ENCODE measurements around the gene NFIA.

NFIA gene

DNA sequence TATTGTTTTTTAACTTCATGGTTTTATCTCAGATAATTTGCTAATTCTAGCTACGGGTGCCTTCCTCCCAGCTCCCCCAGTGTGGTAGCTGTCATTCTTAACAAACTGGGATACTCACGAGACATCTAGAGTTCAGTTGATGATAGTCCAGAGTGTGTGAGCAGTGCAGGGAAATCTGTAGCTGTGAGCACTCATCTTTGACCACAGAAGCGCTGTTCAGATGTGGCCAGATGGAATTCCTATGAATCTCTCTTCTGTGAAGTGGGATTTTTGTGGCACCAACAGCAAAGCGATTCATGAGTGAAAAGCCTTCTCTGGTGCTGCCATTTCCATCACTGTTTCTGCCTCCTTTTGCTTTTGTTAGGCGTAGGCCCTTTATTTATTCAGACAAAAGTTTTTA is 125.1 kb downstream of the NFIA start:
- TF ChIP-seq, protein P1, sequence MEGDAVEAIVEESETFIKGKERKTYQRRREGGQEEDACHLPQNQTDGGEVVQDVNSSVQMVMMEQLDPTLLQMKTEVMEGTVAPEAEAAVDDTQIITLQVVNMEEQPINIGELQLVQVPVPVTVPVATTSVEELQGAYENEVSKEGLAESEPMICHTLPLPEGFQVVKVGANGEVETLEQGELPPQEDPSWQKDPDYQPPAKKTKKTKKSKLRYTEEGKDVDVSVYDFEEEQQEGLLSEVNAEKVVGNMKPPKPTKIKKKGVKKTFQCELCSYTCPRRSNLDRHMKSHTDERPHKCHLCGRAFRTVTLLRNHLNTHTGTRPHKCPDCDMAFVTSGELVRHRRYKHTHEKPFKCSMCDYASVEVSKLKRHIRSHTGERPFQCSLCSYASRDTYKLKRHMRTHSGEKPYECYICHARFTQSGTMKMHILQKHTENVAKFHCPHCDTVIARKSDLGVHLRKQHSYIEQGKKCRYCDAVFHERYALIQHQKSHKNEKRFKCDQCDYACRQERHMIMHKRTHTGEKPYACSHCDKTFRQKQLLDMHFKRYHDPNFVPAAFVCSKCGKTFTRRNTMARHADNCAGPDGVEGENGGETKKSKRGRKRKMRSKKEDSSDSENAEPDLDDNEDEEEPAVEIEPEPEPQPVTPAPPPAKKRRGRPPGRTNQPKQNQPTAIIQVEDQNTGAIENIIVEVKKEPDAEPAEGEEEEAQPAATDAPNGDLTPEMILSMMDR (IDR thresholded peaks at IDR 0.05; ENCODE audit: low read depth, low read length): no peak
- Histone ChIP-seq H3K27me3 (no peaks in the 10 kb centered on the region), H3K36me3 (no peaks in the 10 kb centered on the region; the same call in 1 of the 2 replicates), H3K4me3 (ENCODE audit: low read depth, low read length) (no peak overlapping the region), H3K9me3 (no peaks in the 10 kb centered on the region), H3K4me1 (no peaks in the 10 kb centered on the region)
- no peak for DNase-seq

DNA sequence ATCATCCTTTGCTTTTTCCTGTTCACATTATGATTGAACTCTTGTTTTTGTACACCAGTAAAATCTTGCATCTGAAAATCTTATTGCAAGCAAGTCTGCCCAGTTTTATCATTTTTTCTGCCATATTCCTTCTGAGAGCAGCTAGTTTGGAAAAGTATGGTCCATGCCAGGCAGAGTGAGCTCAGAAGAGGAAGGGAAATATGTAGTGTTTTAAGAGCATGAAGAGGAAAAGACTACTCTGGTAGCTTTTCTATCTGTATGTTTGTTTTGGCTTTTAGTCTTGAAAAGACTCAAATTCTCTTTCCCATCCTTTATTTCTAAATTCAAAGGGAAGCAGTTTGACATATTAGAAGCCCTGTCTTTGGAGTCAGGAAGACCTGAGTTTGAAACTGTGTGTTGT is 125.8 kb downstream of the NFIA start:
- H3K4me3 ChIP-seq (ENCODE audit: low read depth, low read length): no peak overlapping the region

DNA sequence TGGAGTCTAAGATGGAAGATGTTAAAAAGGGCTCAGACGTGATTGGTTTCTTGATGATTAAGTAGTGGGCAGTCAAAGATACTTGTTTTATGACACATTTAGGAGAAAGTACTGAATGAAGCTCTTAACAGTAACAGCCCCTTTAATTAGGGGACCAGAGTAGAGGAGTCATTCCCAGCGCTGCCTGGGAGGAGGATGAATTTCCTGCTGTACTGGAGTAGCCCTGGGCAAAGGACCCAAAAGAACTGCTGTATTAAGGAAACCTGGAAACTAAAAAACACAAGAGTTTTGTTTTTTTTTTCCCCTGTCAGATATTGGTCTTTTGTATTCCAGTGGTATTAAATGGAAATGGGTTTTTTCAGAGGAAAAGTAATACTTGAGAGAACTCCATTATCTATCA is 126.5 kb downstream of the NFIA start:
- no peak for DNase-seq
- Histone ChIP-seq H3K4me1 (no peaks in the 10 kb centered on the region), H3K4me3 (ENCODE audit: low read depth, low read length) (no peak overlapping the region), H3K27me3 (no peaks in the 10 kb centered on the region), H3K9me3 (no peaks in the 10 kb centered on the region), H3K36me3 (no peaks in the 10 kb centered on the region; the same call in 1 of the 2 replicates)
- TF ChIP-seq, protein P1 (IDR thresholded peaks at IDR 0.05; ENCODE audit: low read depth, low read length): no peak

More for the DNA sequence above, 125.8 kb downstream of the NFIA start:
- DNase-seq: no peak
- TF ChIP-seq, protein P1 (IDR thresholded peaks at IDR 0.05; ENCODE audit: low read depth, low read length): no peak
- Histone ChIP-seq H3K27me3 (no peaks in the 10 kb centered on the region), H3K36me3 (no peaks in the 10 kb centered on the region; the same call in 1 of the 2 replicates), H3K9me3 (no peaks in the 10 kb centered on the region), H3K4me1 (no peaks in the 10 kb centered on the region)

DNA sequence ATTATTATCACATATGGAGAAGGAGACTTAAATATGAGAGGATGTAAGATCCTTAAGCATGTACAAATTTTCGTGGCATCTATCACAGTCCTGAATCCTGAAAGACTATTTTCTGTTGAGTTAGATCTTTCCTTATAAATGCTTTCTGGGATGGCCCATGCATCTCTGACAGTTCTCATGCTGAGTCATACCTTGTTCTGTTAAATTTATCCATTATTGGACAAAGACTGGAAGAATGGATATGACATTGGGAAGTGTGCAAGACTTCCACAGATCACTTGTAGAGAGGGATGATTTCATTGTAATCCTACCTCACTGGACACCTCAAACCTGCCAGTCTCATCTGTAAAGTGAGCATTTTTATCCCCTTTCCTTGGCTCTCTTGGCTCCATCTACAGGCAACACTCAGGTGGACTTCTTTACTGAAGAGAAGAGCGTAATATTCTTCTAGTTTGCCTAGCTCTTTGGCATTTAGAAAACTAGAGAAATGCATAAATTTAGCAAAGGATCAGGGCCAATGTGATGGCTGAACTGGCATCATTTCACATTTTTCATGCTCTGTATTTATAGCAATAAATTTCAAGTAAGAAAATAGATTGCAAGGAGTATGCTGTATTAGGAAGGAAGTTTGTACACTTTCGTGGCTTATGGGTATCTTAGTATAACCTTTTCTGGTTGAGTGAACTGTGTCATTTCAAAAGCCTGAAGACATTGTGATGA is 128.2 kb downstream of the NFIA start:
- H3K36me3 ChIP-seq: no peaks in the 10 kb centered on the region; the same call in 1 of the 2 replicates
- TF ChIP-seq, protein P1 (IDR thresholded peaks at IDR 0.05; ENCODE audit: low read depth, low read length): peak; percentile 15; the same call in 1 of the 2 replicates
- no peaks in the 10 kb centered on the region for H3K9me3 ChIP-seq
- no peak overlapping the region for H3K4me3 ChIP-seq (ENCODE audit: low read depth, low read length)
- H3K4me1 ChIP-seq: no peaks in the 10 kb centered on the region; the same call in 1 of the 2 replicates
- DNase-seq: no peak
- H3K27me3 ChIP-seq: no peaks in the 10 kb centered on the region

DNA sequence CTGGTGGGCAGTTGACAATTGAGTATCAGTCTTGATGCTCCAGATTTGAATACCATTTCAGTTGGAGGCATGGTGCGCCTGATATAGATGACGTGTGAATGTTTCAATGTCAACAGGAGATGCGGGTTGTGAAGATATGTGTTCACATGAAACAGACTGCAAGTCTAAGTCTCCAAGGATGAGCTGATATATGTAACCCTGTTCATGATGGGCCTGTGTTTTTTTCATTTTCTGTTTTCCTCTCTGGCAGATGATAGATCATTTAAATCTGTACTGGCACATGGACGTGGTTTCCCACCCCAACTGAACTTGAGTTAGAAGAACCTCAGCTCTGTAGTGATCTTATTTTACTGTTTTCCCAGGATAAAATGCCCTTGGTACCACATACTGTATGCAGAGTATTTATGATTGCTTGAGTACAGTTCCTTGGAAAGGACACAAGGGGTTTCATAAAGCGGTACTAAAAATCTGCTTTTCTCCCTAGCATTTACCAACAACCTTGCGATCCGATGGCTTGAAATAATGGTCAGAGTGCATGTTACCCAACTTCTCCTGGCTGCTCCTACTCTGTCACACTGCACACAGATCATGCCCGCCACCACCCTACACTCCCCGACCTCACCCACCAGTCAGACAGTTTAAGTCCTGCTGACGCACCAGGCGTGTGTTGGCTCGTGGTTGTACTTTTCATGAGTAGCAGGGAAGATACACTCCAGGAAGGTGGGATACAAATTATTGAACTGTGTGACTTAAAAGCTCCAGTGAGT is 131.1 kb downstream of the NFIA start:
- Histone ChIP-seq H3K4me1 (peaks cover 3% of the 10 kb centered on the region), H3K9me3 (no peaks in the 10 kb centered on the region), H3K36me3 (no peaks in the 10 kb centered on the region), H3K27me3 (no peaks in the 10 kb centered on the region), H3K4me3 (ENCODE audit: low read depth, low read length) (no peak overlapping the region)
- no peak for DNase-seq
- TF ChIP-seq, protein P1 (IDR thresholded peaks at IDR 0.05; ENCODE audit: low read depth, low read length): no peak

DNA sequence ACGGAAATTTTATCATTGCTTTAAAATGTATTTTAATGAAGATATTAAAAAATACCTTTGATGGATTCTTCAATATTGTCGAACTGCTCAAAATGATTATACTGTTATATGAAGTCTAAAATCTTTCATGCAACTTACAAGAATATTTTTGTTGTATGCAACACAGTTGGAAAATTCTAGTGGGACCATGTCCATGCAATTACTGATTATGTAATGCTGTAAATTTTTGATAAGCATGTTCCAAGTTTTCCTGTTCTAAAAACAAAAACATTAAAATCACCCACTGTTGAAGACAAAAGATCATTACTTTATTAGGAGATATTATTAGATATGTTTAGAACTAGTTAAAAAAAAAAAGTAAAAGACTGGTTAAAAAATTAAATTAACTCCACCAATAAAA is 132.8 kb downstream of the NFIA start:
- Histone ChIP-seq H3K9me3 (no peaks in the 10 kb centered on the region), H3K27me3 (no peaks in the 10 kb centered on the region), H3K36me3 (no peaks in the 10 kb centered on the region)

More for the DNA sequence above, 132.8 kb downstream of the NFIA start:
- no peak for DNase-seq
- no peak overlapping the region for H3K4me3 ChIP-seq (ENCODE audit: low read depth, low read length)
- TF ChIP-seq, protein P1 (IDR thresholded peaks at IDR 0.05; ENCODE audit: low read depth, low read length): no peak
- peaks cover 3% of the 10 kb centered on the region for H3K4me1 ChIP-seq
